HG03135 (cell line): ENCODE measurements around the gene DAO.
A peak's percentile ranks its signal among the peaks of the same experiment; 100 is the strongest.
"Not testable (repeated sequence)": the region's sequence is repeated elsewhere in the genome, so short reads cannot be mapped to it uniquely, and the experiment has no call there.

Experiments used
- ATAC-seq: cut with Tn5 transposase; IDR thresholded peaks from one replicate; pipeline ENCODE4 v1.9.1; 2021; ENCODE audit warnings: mild to moderate bottlenecking, moderate library complexity; ENCODE audit not compliant: unreplicated experiment

Gene DAO

GRCh38 chr12:108849660-108850059, 30.2 kb upstream of the DAO start:
- no peak for ATAC-seq

DNA sequence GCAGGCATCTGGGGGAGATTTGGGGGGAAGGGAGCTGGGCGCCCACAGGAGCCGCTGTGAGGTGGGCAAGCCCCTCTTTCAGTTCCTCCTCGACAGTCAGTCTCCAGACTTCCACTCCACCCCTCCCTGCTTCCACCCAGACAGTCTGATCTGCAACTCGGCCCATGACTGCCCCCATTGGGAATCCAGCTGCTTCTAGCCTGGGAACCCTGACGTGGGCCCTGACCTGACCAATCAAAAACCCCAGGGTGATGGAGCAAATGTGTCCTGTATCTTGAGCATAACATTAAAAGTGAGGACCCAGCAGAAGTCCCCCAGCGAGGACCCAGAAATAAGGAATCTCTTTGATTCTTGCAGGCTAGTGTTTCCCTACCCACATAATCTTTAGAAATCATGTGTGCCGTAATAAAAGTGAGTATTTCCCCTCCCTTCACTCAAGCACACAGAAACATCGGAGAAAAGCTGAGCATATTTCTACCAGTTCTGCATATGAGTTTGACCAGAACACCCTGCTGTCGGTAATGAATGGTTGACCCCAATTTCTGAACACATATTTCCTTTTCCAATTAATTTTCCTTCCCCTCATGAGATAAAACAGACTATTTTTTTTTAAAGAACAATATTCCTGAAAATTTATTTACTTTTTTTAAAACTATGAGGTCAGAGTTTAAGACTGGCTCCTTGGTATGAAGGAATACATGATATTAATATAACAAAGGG, 28.9 kb upstream of the DAO start:
- ATAC-seq, result peak; percentile 59

- ATAC-seq, result no peak
Measured at GRCh38 chr12:108852674-108853309, 27.1 kb upstream of the DAO start.

DNA sequence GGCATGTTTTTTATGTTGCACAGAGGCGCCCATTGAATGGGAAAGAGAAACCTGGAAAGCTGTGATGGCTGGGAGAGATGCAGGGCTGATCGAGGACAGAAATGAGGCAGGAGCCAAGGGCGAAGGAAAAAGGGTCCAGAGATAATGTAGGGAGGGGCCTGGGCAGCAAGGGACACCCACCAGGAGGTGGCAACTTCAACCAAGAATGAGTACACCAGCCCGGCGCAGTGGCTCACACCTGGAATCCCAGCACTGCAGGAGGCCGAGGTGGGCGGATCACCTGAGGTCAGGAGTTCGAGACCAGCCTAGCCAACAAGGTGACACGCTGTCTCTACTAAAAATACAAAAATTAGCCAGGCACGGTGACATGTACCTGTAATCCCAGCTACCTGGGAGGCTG, 26.5 kb upstream of the DAO start:
- ATAC-seq, result no peak

DNA sequence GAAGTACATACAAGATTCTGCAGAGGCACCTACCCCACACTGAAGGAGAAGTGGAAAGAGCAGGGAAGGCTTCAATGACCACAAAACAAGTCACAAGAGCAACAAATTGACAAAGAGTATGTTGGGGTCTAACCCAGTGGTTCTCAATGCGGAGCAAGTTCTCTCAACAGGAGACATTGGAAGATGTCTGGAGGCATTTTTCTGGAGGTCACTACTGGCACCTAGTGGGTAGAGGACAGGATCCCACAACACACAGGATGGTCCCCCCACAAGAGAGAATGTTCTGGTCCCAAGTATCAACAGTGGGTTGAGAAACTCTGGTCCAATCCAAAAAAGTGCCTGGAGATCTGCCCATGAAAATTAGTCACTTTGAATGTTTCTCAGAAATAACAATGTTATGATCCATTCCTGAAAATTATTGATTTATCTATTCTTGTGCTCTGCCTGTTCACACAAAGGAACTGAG, 25.9 kb upstream of the DAO start:
- ATAC-seq, result no peak

DNA sequence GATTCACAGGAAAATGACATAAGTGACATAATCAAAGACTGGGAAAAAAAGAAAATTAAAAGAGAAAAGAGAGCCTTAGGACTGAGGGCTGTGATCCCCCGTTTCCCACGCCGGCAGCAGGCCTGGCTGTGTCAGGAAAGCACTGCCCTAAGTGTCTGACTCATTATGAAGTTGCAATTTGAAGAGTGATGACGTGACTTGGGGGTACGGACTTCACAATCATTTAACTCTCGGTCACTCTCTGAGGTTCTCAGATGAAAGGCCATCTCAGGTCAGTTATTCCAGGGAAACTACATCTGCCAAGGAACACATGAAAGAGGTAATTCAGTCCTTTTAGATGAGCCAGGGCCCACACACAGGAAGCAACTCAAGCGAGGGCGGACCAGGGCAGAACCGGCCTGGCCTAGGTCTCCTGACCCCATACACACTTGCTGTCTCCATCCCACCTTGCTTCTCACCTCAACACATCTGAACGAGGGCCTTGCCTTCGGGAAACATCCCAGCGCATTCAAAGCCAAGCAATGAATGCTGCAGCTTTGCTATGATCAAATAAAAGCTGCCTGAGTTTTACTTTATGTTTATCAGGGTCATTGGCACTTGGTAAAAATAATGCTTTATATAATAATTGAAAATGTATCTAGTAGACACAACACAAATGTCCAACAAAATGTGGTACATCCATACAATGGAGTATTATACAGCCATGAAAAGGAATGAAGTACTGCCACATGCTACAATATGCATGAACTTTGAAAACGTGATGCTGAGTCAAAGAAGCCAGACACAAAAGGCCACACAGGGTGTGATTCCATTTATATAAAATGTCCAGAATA, 25.2 kb upstream of the DAO start:
- ATAC-seq, result no peak

GRCh38 chr12:108855284-108856169, 24.4 kb upstream of the DAO start:
- no peak for ATAC-seq

DNA sequence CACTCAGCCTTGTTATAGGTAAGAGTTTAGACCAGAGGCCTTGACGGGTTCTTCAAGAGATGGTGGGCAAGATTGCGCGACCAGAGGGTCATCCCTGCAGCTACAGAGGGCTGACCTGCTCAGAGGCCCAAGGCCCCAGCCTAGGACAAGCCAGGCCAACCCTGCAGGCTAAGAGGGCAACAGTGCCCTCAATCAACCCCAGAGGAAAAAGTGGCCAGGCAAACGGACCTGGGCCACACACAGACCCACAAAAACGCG, 23.8 kb upstream of the DAO start:
- no peak for ATAC-seq

DNA sequence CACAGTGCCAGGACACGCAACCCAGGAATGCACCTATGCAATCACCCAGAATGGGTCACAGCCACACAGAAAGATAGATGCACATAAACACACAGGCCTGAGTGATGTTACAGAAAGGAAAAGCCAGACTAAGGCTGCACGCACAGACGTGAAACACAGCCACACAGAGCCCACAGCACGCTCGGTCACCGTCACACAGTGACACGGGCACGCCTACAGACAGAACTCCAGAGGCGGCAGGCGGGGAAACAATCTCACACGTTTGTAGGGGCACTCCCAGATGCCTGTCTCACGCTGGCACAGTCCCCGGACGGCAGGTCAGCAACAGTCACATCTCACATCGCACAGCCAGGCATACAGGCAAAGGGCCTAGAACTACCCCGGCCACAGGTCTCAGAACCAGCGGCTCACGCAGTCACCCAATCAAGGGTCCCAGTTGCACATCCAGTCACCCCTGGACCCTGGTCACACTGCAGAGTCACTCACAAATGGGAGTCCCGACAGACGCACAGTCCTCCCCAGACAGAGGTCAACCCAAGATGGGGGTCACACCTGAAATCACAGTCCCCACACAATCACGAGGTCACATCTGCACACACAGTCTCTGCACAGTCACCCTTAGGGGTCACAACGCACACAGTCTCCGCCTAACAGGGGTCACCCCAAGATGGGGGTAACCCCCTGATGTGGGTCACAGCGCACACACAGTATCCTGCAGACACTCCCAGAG, 23.3 kb upstream of the DAO start:
- peak; percentile 36 for ATAC-seq

GRCh38 chr12:108857158-108857407, 22.8 kb upstream of the DAO start:
- ATAC-seq, result no peak

DNA sequence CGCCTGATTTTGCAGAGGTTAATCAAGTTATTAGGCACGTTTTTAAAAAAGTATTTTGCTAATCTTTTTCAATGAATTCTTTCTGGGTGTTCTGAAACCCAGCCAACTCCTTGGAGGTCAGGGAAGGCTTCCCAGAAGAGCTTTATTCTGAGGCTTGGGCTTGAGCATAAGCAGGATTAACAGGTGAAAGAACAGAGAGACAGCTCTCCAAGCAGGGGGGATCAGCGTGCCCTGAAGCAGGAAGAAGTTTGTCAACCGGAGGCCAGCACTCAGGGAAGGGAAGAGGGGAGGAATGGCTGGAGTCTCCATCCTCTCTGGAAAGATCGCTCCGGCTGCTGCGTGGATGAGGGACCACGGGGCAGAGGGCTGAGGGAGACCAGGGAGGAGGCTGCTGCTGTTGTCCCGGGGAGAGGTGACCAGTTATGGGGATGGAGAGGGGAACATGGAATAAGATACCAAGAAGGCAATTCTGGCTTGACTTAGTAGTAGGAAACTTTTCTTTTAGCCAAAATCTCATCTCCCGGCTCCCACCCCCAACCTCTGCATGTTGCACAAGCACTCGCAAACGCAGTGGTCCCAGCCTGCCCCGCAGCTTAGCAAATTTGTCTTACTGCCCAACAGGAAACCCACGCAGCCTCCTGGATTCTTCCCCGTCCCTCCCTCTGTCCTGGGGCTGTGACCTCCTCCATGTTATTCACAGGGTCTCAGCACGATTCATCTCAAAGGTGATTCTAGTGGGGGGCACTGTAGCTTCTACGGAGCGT, 21.4 kb upstream of the DAO start:
- no peak for ATAC-seq

DNA sequence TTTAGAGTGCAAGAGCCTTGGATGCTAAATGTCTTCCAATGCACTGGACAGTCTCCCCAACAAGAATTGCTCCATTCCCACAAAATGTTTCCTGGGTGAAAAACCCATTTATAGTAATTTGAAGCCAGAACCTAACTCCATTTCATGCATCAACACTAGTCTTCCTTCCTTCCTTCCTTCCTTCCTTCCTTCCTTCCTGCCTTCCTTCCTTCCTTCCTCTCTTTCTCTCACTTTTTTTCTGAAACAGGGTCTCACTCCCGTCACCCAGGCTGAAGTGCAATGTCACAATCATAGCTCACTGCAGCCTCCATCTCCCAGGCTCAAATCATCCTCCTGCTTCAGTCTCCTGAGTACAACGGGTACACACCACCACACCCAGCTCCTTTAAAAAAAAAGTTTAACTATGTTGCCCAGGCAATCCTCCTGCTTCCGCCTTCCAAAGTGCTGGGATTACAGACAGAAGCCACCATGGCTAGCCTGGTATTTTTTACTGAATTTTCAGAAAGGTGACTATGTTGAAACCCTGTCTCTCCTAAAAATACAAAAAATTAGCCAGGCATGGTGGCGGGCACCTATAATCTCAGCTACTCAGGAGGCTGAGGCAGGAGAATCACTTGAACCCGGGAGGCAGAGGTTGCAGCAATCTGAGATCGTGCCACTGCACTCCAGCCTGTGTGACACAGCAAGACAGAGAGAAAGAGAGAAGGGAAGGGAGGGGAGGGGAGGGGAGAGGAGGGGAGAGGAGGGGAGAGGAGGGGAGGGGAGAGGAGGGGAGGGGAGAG, 20.6 kb upstream of the DAO start:
- not testable (repeated sequence) for ATAC-seq

GRCh38 chr12:108859923-108860291, 20.0 kb upstream of the DAO start:
- no peak for ATAC-seq

- no peak for ATAC-seq
Measured at GRCh38 chr12:108860443-108860842, 19.4 kb upstream of the DAO start.

DNA sequence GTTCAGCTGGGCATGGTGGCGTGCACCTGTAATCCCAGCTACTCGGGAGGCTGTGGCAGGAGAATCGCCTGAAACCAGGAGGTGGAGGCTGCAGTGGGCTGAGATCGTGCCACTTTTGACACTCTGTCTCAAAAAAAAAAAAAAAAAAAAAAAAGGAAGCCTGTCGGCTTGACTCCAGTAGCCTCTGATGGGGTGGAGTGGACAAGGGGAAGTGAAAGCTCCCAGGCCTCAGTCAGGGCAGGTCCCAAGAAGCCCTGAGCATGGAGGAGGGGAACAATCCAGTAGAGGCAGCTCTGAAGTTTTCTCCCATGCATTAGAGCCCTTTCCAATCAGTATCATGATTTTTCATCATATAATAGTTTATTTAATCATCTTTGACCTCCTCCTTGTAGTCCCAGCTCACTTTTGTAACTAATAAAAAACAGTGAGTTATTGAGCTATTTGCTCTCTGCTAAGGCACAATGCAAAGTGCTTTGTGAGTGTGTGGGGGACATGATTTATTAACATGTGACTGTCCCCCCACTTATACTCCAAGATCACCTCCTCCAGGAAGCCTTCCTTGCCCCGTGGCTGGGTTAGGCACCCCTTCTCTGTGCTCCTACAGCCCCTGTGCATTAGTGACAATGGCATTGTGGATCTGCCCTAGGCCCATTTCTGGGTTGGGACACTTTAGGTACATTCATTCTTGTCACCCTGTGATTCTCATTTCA, 17.9 kb upstream of the DAO start:
- no peak for ATAC-seq

GRCh38 chr12:108862588-108862959, 17.3 kb upstream of the DAO start:
- ATAC-seq, result no peak

DNA sequence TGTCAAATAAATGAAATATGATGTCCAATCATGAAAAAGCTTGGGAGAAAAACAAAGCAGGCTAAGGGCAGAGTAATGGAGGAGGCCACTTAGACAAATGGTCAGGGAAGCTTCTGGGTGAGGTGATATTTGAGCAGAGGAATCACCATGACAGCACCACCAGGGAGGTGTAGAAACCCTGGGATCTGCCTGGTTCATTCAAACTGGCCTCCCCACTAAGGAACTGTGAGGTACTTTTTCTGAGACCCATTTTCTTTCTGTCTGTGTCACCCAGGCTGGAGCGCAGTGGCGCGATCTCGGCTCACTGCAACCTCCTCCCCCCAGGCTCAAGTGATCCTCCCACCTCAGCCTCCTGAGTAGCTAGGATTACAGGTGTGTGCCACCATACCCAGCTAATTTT, 14.7 kb upstream of the DAO start:
- ATAC-seq, result no peak

DNA sequence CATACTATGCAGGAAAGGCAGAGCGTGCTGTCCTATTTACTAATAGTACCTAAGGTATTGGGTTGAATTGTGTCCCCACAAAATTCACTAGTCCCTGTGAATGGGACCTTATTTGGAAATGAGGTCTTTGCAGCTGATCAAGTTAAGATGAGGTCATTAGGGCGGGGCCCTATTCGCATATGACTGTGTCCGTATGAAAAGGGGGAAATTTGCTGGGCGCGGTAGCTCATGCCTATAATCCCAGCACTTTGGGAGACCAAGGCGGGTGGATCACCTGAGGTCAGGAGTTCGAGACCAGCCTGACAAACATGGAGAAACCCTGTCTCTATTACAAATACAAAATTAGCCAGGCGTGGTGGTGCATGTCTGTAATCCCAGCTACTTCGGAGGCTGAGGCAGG, 13.8 kb upstream of the DAO start:
- not testable (repeated sequence) for ATAC-seq

GRCh38 chr12:108868781-108869180, 11.1 kb upstream of the DAO start:
- ATAC-seq, result no peak
